ENCODE data around the gene TRIOBP. TPM values are rescaled to one million over a fixed set of nuclear protein-coding genes. Genes with fewer than 3 reads are reported as not detected.

The TRIOBP gene
- total and polyA plus RNA-seq, 2 of the 13 experiments (the other 11 are each of a cell fraction or from before 2014, with no cell fraction given): 6.1 to 15.4 TPM

- BruUV-seq (replicated peaks): no TSS peak
- DNase-seq (ENCODE audit: low spot score) (no peak), FAIRE-seq (no peak), ATAC-seq (no peak)
- no peaks in the 10 kb centered on the region for H4K20me1 ChIP-seq (ENCODE audit: insufficient read depth, low read length)
- no peak overlapping the region for H3K27ac ChIP-seq (ENCODE audit: extremely low read length, insufficient read depth, low read length)
- CTCF ChIA-PET (ENCODE audit: low intra/inter-chr PET ratio, low total read pairs): no interaction called here
- H3K9me3 ChIP-seq (ENCODE audit: low read length): no peaks in the 10 kb centered on the region
- POLR2A ChIA-PET: interaction anchor here (1.6 kb wide), 1 partner anchor 13 kb away, joined by 3 read pairs; no protein-coding TSS in a partner anchor
- H3K36me3 ChIP-seq (replicated peaks in 1 of 2; ENCODE audit: control insufficient read depth in 1 of 2, insufficient read depth in 2 of 2, low read length in 2 of 2): peaks cover 22 to 54% of the 10 kb centered on the region in 2 experiments; a peak in 4 of 5 replicates
- no peak overlapping the region for H2AFZ ChIP-seq (ENCODE audit: low read length)
- H3K27me3 ChIP-seq (ENCODE audit: control insufficient read depth in 1 of 2, insufficient read depth in 2 of 2, low read length in 2 of 2): no peaks in the 10 kb centered on the region
- no peak overlapping the region for H3K4me3 ChIP-seq (replicated peaks in 1 of 3; ENCODE audit: insufficient read depth in 1 of 3, low read depth in 2 of 3, low read length in 3 of 3)
- no peak overlapping the region for H3K9ac ChIP-seq (ENCODE audit: insufficient read depth, low read depth, low read length)
- peaks cover 9% of the 10 kb centered on the region for H3K4me1 ChIP-seq (ENCODE audit: insufficient read depth, low read length)
- WGBS (ENCODE audit: low lambda C conversion rate): 98% methylated on average over 6 of the region's 9 CpGs
- no peak overlapping the region for H3K4me2 ChIP-seq (ENCODE audit: low read depth, low read length)
- no peaks in the 10 kb centered on the region for H3K79me2 ChIP-seq (ENCODE audit: insufficient read depth, low read length)
- TF ChIP-seq ZNF350 (CRISPR knock-in tag; IDR thresholded peaks at IDR 0.05; ENCODE audit: borderline replicate concordance, low read depth) (no peak), HDAC6 (IDR thresholded peaks at IDR 0.05; ENCODE audit: low read depth, low read length) (no peak), IRF1 (CRISPR knock-in tag; IDR thresholded peaks at IDR 0.05; ENCODE audit: low read depth) (no peak), ISX (CRISPR knock-in tag; conservative IDR thresholded peaks at IDR 0.05) (no peak), ZNF567 (CRISPR knock-in tag; IDR thresholded peaks at IDR 0.05; ENCODE audit: borderline replicate concordance) (no peak), ZNF225 (CRISPR knock-in tag; IDR thresholded peaks at IDR 0.05) (no peak), ZSCAN21 (CRISPR knock-in tag; IDR thresholded peaks at IDR 0.05; ENCODE audit: borderline replicate concordance) (no peak), KAT7 (CRISPR knock-in tag; IDR thresholded peaks at IDR 0.05; ENCODE audit: borderline replicate concordance) (no peak), ZBTB7B (CRISPR knock-in tag; IDR thresholded peaks at IDR 0.05) (no peak), FOXA3 (CRISPR knock-in tag; IDR thresholded peaks at IDR 0.05) (no peak), REL (CRISPR knock-in tag; conservative IDR thresholded peaks at IDR 0.05) (no peak), WIZ (CRISPR knock-in tag; IDR thresholded peaks at IDR 0.05) (no peak)
- TF ChIP-seq, protein P1, sequence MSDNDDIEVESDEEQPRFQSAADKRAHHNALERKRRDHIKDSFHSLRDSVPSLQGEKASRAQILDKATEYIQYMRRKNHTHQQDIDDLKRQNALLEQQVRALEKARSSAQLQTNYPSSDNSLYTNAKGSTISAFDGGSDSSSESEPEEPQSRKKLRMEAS (IDR thresholded peaks at IDR 0.05): no peak
- TF ChIP-seq, protein P2, sequence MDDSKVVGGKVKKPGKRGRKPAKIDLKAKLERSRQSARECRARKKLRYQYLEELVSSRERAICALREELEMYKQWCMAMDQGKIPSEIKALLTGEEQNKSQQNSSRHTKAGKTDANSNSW (CRISPR knock-in tag; IDR thresholded peaks at IDR 0.05; ENCODE audit: borderline replicate concordance): no peak
- intact Hi-C loops (cut with micrococcal nuclease; ENCODE audit: unreplicated experiment): no loop called here
- in situ Hi-C loops (cut with HindIII; ENCODE audit: extremely low pct_ligation_motif_present, low pct_unique_long_range_greater_than_20kb): no loop called here
Observed at GRCh38 chr22:37647928-37648327, 48.9 kb upstream of the TRIOBP start.
